Fibroblast of mammary gland (primary cell): ENCODE results near the gene FNTB.
"Not testable (repeated sequence)": the region's sequence is repeated elsewhere in the genome, so short reads cannot be mapped to it uniquely, and the experiment has no call there.

Experiments used
- DNase-seq: peaks from one replicate; pipeline ENCODE4 v3.0.0-alpha.2; 2010; ENCODE audit warnings: low read depth
- H3K4me3 ChIP-seq: 2 replicates; pipeline ENCODE4 v1.5.1; 2011; ENCODE audit warnings: low read depth, mild to moderate bottlenecking, low read length, moderate library complexity; ENCODE audit not compliant: control insufficient read depth
- CTCF ChIP-seq: conservative IDR thresholded peaks from 2 replicates; pipeline ENCODE4 v1.5.1; 2011; ENCODE audit warnings: low read depth, low read length, inconsistent platforms; ENCODE audit not compliant: control insufficient read depth, insufficient read depth

The FNTB gene

DNA sequence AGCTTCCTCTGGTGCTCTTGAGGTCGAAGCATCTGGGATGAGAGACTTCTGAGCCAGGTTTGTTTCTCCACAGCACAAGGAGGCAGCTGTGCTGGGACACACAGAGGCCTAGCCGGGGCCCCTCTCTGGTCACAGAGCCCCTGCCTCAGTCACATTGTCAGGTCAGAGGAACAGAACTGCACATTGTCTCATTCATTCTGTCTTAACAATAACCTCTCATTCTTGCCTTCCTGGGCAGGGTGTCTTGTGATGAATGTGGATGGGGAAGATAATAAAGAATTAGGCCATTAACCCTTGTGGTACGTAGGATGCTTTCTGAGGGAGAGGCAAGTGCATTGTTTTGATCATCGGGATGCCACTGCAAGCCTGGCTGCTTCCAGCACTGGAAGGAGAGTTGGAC lies 29.8 kb downstream of the FNTB start:
- TF ChIP-seq CTCF, result no peak
- H3K4me3 ChIP-seq, result no peak overlapping the region
- no peak for DNase-seq

DNA sequence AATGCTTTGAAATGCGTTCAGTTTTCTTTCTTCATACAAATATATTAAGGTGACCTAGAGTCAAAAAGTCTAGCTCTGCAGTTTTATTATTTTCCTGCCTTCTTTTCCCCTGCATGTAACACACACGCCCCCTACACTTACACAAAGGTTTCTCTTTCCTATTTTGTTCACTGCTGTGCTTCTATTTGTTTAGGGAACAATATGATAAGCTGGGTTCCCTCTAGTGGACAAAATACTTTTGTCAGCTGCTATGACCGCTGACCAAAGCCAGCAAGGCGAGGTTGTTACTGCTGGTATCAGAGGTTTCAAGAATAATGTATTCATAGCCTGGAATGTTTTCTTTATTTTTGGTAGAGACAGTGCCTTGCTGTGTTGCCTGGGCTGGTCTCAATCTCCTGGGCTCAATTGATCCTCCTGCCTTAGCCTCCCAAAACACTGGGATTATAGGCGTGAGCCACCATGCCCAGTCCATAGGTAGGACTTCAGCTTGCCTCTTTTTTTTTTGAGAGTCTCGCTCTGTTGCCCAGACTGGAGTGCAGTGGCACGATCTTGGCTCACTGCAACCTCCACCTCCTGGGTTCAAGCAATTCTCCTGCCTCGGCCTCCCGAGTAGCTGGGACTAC lies 33.4 kb downstream of the FNTB start:
- peak; percentile 87 for DNase-seq
- peak; percentile 86 for TF ChIP-seq CTCF
- H3K4me3 ChIP-seq, result no peak overlapping the region

- TF ChIP-seq CTCF, result no peak
- no peak for DNase-seq
- no peak overlapping the region for H3K4me3 ChIP-seq
These were observed 38.3 kb downstream of the FNTB start for GRCh38 chr14:65024957-65025356.

DNA sequence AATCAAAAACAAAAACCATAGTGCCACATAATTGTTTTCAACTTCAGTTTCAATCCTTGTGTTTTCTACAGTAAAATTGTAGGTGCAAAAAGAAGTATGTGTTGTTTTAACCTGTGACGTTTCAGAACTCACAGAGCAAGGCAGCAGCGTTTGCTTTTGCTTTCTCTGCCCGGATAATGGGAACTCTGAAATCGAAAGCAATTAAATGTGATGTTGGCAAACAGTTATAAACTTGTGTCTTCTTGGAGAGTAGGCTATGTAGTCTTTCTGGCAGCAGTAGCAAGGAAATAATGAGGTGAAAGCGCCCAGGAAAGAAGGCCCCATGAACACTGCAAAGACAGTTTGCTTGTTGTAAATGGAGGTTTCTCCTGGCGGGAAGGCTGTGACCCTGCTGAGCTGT lies 39.1 kb downstream of the FNTB start:
- TF ChIP-seq CTCF, result no peak
- no peak for DNase-seq
- H3K4me3 ChIP-seq, result no peak overlapping the region

- DNase-seq, result no peak
- no peak overlapping the region for H3K4me3 ChIP-seq
- TF ChIP-seq CTCF, result no peak
These were observed 39.8 kb downstream of the FNTB start for GRCh38 chr14:65026526-65026925.

GRCh38 chr14:65027127-65027799 lies 40.6 kb downstream of the FNTB start:
- TF ChIP-seq CTCF, result no peak
- DNase-seq, result no peak
- no peak overlapping the region for H3K4me3 ChIP-seq

GRCh38 chr14:65028937-65029336 lies 42.2 kb downstream of the FNTB start:
- no peak for TF ChIP-seq CTCF
- no peak overlapping the region for H3K4me3 ChIP-seq
- no peak for DNase-seq

DNA sequence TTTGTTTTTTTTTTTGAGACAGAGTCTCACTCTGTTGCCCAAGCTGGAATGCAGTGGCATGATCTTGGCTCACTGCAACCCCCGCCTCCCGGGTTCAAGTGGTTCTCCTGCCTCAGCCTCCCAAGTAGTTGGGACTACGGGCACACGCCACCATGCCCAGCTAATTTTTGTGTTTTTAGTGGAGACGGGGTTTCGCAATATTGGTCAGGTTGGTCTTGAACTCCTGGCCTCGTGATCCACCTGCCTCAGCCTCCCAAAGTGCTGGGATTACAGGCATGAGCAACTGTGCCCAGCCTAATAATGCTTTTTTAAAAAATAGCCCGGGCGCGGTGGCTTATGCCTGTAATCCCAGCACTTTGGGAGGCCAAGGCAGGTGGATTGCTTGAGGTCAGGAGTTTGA lies 44.6 kb downstream of the FNTB start:
- not testable (repeated sequence) for DNase-seq, H3K4me3 ChIP-seq
